H9 (cell line): ENCODE results near the gene LGALS9B. TPM values are rescaled to one million over a fixed set of nuclear protein-coding genes. Genes with fewer than 3 reads are reported as not detected.
"Not testable (repeated sequence)": the region's sequence is repeated elsewhere in the genome, so short reads cannot be mapped to it uniquely, and the experiment has no call there.

Experiments
- DNase-seq: peaks from one replicate; pipeline ENCODE4 v3.0.0-alpha.2; 2017
- H2AFZ ChIP-seq: one replicate; pipeline ENCODE4 v1.6.1; 2013; ENCODE audit warnings: mild to moderate bottlenecking, low read length, control low read depth, moderate library complexity
- H2AK5ac ChIP-seq: 2 replicates; pipeline ENCODE4 v1.6.1; 2013; ENCODE audit warnings: low read length, control low read depth, mixed read lengths; ENCODE audit not compliant: insufficient read length
- H2BK120ac ChIP-seq: one replicate; pipeline ENCODE4 v1.6.1; 2013; ENCODE audit warnings: low read depth, mild to moderate bottlenecking, low read length, control low read depth, inconsistent platforms; ENCODE audit not compliant: poor library complexity, severe bottlenecking
- H2BK12ac ChIP-seq: 2 replicates; pipeline ENCODE4 v1.6.1; 2013; ENCODE audit warnings: low read length, control low read depth, mixed read lengths, low read depth; ENCODE audit not compliant: insufficient read length
- H2BK15ac ChIP-seq: 2 replicates; pipeline ENCODE4 v1.6.1; 2013; ENCODE audit warnings: low read depth, low read length, control low read depth
- H2BK20ac ChIP-seq: one replicate; pipeline ENCODE4 v1.6.1; 2013; ENCODE audit warnings: low read depth, mild to moderate bottlenecking, low read length, control low read depth, inconsistent platforms; ENCODE audit not compliant: poor library complexity, severe bottlenecking
- H2BK5ac ChIP-seq: 2 replicates; pipeline ENCODE4 v1.6.1; 2013; ENCODE audit warnings: low read length, control low read depth, mixed read lengths; ENCODE audit not compliant: insufficient read length
- H3K14ac ChIP-seq: 2 replicates; pipeline ENCODE4 v1.6.1; 2013; ENCODE audit warnings: low read length, control low read depth; ENCODE audit not compliant: insufficient read depth
- H3K18ac ChIP-seq: 2 replicates; pipeline ENCODE4 v1.6.1; 2013; ENCODE audit warnings: low read depth, mild to moderate bottlenecking, mixed read lengths, low read length, control low read depth; ENCODE audit not compliant: insufficient read length
- H3K23ac ChIP-seq: 2 replicates; pipeline ENCODE4 v1.6.1; 2013; ENCODE audit warnings: low read length, control low read depth, mixed read lengths, low read depth; ENCODE audit not compliant: insufficient read length
- H3K23me2 ChIP-seq: 2 replicates; pipeline ENCODE4 v1.6.1; 2013; ENCODE audit warnings: low read depth, mild to moderate bottlenecking, mixed read lengths, low read length, control low read depth; ENCODE audit not compliant: insufficient read length, poor library complexity, severe bottlenecking
- H3K27ac ChIP-seq: 2 replicates; pipeline ENCODE4 v1.5.1; 2013; ENCODE audit warnings: low read length, control low read depth, mixed read lengths, low read depth; ENCODE audit not compliant: insufficient read length
- H3K27me3 ChIP-seq: 2 replicates; pipeline ENCODE4 v1.6.1; 2013; ENCODE audit warnings: low read length, control low read depth, inconsistent platforms; ENCODE audit not compliant: insufficient read depth
- H3K4ac ChIP-seq: 2 replicates; pipeline ENCODE4 v1.6.1; 2013; ENCODE audit warnings: low read depth, mild to moderate bottlenecking, control low read depth, inconsistent platforms, low read length, moderate library complexity
- H3K4me1 ChIP-seq: 2 replicates; pipeline ENCODE4 v1.6.1; 2013; ENCODE audit warnings: low read length, control low read depth, inconsistent platforms; ENCODE audit not compliant: insufficient read depth
- H3K4me2 ChIP-seq: 2 replicates; pipeline ENCODE4 v1.6.1; 2013; ENCODE audit warnings: low read length, control low read depth, mixed read lengths; ENCODE audit not compliant: insufficient read length, insufficient read depth
- H3K56ac ChIP-seq: 2 replicates; pipeline ENCODE4 v1.6.1; 2013; ENCODE audit warnings: low read depth, mild to moderate bottlenecking, mixed read lengths, low read length, control low read depth; ENCODE audit not compliant: insufficient read length
- H3K79me1 ChIP-seq: 2 replicates; pipeline ENCODE4 v1.6.1; 2013; ENCODE audit warnings: low read depth, mild to moderate bottlenecking, moderate library complexity, low read length, control low read depth, inconsistent platforms; ENCODE audit not compliant: insufficient read depth, poor library complexity, severe bottlenecking
- H3K79me2 ChIP-seq: 2 replicates; pipeline ENCODE4 v1.6.1; 2013; ENCODE audit warnings: low read length, control low read depth, inconsistent platforms; ENCODE audit not compliant: insufficient read depth
- H3K9ac ChIP-seq: 2 replicates; pipeline ENCODE4 v1.6.1; 2013; ENCODE audit warnings: low read length, control low read depth, mixed read lengths; ENCODE audit not compliant: insufficient read length; ENCODE audit errors: extremely low read depth
- H3K9me3 ChIP-seq: one replicate; pipeline ENCODE4 v1.6.1; 2013; ENCODE audit warnings: low read depth, low read length, inconsistent platforms; ENCODE audit not compliant: control insufficient read depth
- H3T11ph ChIP-seq: one replicate; pipeline ENCODE4 v1.6.1; 2013; ENCODE audit warnings: mild to moderate bottlenecking, low read length, control low read depth, inconsistent platforms
- H4K20me1 ChIP-seq: one replicate; pipeline ENCODE4 v1.6.1; 2013; ENCODE audit not compliant: control insufficient read depth, insufficient read length, insufficient read depth
- H4K5ac ChIP-seq: 2 replicates; pipeline ENCODE4 v1.6.1; 2013; ENCODE audit warnings: low read depth, mild to moderate bottlenecking, mixed read lengths, low read length, control low read depth; ENCODE audit not compliant: insufficient read length
- H4K8ac ChIP-seq: replicated peaks from 2 replicates; pipeline ENCODE4 v1.6.1; 2013; ENCODE audit warnings: low read length, control low read depth, mixed read lengths, low read depth; ENCODE audit not compliant: insufficient read length
- H4K91ac ChIP-seq: 2 replicates; pipeline ENCODE4 v1.6.1; 2013; ENCODE audit warnings: low read depth, mild to moderate bottlenecking, moderate library complexity, mixed read lengths, low read length, control low read depth; ENCODE audit not compliant: insufficient read length
- H3K27ac Mint-ChIP-seq, 3 experiments: 2 replicates in 2 of 3; 3 replicates in 1 of 3; pipeline ENCODE4 v1.8.0; 2020 to 2021; ENCODE audit warnings: mixed read lengths in 3 of 3, mild to moderate bottlenecking in 1 of 3, moderate library complexity in 1 of 3
- H3K27me3 Mint-ChIP-seq: 2 replicates; pipeline ENCODE4 v1.8.0; 2021; ENCODE audit warnings: low read depth, mild to moderate bottlenecking, moderate library complexity, mixed read lengths
- H3K36me3 Mint-ChIP-seq, 3 experiments: 2 replicates in 2 of 3; 3 replicates in 1 of 3; pipeline ENCODE4 v1.8.0; 2020 to 2021; ENCODE audit warnings: low read depth in 3 of 3, mixed read lengths in 3 of 3; ENCODE audit not compliant: insufficient read depth in 1 of 3
- H3K4me1 Mint-ChIP-seq, 2 experiments: 2 replicates each; pipeline ENCODE4 v1.8.0; 2020; ENCODE audit warnings: mixed read lengths in 2 of 2
- H3K4me3 Mint-ChIP-seq, 2 experiments: 2 replicates in 1 of 2; 3 replicates in 1 of 2; pipeline ENCODE4 v1.8.0; 2020 to 2021; ENCODE audit warnings: mild to moderate bottlenecking in 2 of 2, mixed read lengths in 2 of 2, moderate library complexity in 1 of 2
- H3K9me3 Mint-ChIP-seq, 2 experiments: 2 replicates in 1 of 2; 3 replicates in 1 of 2; pipeline ENCODE4 v1.8.0; 2020; ENCODE audit warnings: mild to moderate bottlenecking in 2 of 2, mixed read lengths in 2 of 2, moderate library complexity in 1 of 2
- WGBS: extraction: QIAGEN DNeasy Blood & Tissue Kit; methylation state at CpG from one replicate; pipeline ENCODE4 v1.1.7; 2013; ENCODE audit warnings: missing lambda C conversion rate, low lambda C conversion rate, mixed read lengths; ENCODE audit not compliant: insufficient read length; ENCODE audit errors: extremely low coverage; 5-methylcytosine and 5-hydroxymethylcytosine counted together
- long read RNA-seq: library from polyadenylated mRNA; unstranded; transcript quantifications from one replicate; pipeline ENCODE4 v2.0.0, GENCODE V29; 2020
- total RNA-seq: library from RNA; stranded (reverse); gene quantifications from 2 replicates; pipeline ENCODE4 v1.2.1, GENCODE V29; 2021

Gene LGALS9B
- not detected in 2 replicates for total RNA-seq
- long read RNA-seq, result 0 reads

DNA sequence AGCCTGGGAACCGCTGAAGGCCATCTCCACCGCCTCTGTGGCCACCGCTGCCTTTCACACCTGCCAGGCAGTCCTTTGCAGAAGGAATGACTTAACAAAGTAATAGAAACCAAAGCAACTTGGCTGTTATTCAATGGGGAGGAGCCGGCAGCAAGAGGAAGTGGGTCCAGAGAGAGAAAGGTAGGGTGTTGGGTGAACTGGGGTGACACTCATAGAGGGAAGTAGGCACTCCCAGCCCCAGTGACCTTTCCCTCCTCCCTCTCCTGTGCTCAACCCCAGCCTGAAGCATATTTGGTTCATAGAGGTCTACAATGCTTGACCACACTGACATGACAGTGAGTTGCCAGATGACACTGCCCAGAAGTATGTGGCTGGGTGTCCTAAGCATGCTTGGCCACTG lies at the start of gene LGALS9B:
LGALS9B (minus strand) TSS at position 93 of the 400 bp plus-strand sequence; CDS start at position 24, 69 bp downstream.
- H3K4me2 ChIP-seq, H3K27me3 Mint-ChIP-seq, H3K18ac ChIP-seq, H3K23ac ChIP-seq, H3K9ac ChIP-seq, H2BK12ac ChIP-seq, H3T11ph ChIP-seq, H3K14ac ChIP-seq, H3K27me3 ChIP-seq, H3K23me2 ChIP-seq, H3K4me1 ChIP-seq, H4K20me1 ChIP-seq, H2AFZ ChIP-seq, H3K9me3 Mint-ChIP-seq, H4K5ac ChIP-seq, DNase-seq, H3K79me2 ChIP-seq, H4K91ac ChIP-seq, H2AK5ac ChIP-seq, H2BK120ac ChIP-seq, H3K79me1 ChIP-seq, H3K27ac Mint-ChIP-seq, H2BK20ac ChIP-seq, H2BK5ac ChIP-seq, H3K4me1 Mint-ChIP-seq, H4K8ac ChIP-seq, H2BK15ac ChIP-seq, H3K4ac ChIP-seq, H3K56ac ChIP-seq, H3K27ac ChIP-seq, H3K36me3 Mint-ChIP-seq, H3K4me3 Mint-ChIP-seq, H3K9me3 ChIP-seq: not testable (repeated sequence)
- no CpG with 5 or more reads among the region's 4 CpGs for WGBS

DNA sequence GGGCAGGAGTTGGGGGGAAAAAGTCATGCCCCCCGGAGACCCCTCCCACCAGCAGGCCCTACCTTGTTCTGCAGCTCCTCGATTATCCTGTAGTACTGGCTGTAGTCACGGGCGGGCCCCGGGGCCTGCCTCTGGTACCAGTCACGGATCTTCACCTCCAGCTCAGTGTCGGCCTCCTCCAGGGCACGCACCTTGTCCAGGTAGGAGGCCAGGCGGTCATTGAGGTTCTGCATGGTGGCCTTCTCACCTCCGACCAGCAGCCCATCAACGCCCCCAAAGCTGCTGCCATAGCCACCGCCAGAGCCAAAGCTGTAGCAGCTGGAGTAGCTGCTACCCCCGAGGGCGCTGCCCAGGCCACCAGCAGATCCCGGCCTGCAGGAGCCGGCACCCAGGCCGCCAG lies 49.6 kb upstream of the LGALS9B start:
- not testable (repeated sequence) for H3K14ac ChIP-seq, H3K4me2 ChIP-seq, H2BK5ac ChIP-seq, H3K9me3 Mint-ChIP-seq, H3K27me3 ChIP-seq, H4K8ac ChIP-seq, H2AK5ac ChIP-seq, H3K18ac ChIP-seq, H2AFZ ChIP-seq, H3K9me3 ChIP-seq, H3K9ac ChIP-seq, H3K4me3 Mint-ChIP-seq, H3K4me1 Mint-ChIP-seq, H2BK12ac ChIP-seq, H2BK15ac ChIP-seq, H3K36me3 Mint-ChIP-seq, H3K4ac ChIP-seq, H3K79me2 ChIP-seq, H3K4me1 ChIP-seq, H4K91ac ChIP-seq, H2BK20ac ChIP-seq, H3K23ac ChIP-seq, H3K27ac ChIP-seq, H3K27me3 Mint-ChIP-seq, H3K79me1 ChIP-seq, H3K56ac ChIP-seq, H4K20me1 ChIP-seq, DNase-seq, H3T11ph ChIP-seq, H3K23me2 ChIP-seq, H2BK120ac ChIP-seq, H4K5ac ChIP-seq, H3K27ac Mint-ChIP-seq
- no CpG with 5 or more reads among the region's 17 CpGs for WGBS
